Activated B cell treated with CpG ODN at 0.5 μM for 24 hours (primary cell): ENCODE results near the gene CD300E. TPM values are rescaled to one million over a fixed set of nuclear protein-coding genes. Genes with fewer than 3 reads are reported as not detected.
A peak's percentile ranks its signal among the peaks of the same experiment; 100 is the strongest.

Experiments
- ATAC-seq: fragments of 200-7000 bp; cut with Tn5 transposase; one replicate; pipeline ENCODE4 v1.10.0; 2021; ENCODE audit warnings: low read depth, mild to moderate bottlenecking, moderate library complexity
- CTCF ChIA-PET: fragments of 350-600 bp; sonication (Branson Sonifier 250); formaldehyde crosslinking; loops from one replicate; lab custom pipeline; 2021; ENCODE audit warnings: antibody characterized with exemption; lab: Charles Lee
- POLR2A ChIA-PET: fragments of 350-600 bp; sonication (Branson Sonifier 250); formaldehyde crosslinking; loops from one replicate; lab custom pipeline; 2021; ENCODE audit warnings: antibody characterized with exemption; lab: Charles Lee
- DNase-seq: peaks from one replicate; pipeline ENCODE4 v3.0.0; 2022
- H3K27ac Mint-ChIP-seq: one replicate; pipeline ENCODE4 v1.8.0; 2020; ENCODE audit warnings: mixed read lengths
- H3K27me3 Mint-ChIP-seq: one replicate; pipeline ENCODE4 v1.8.0; 2021; ENCODE audit warnings: mixed read lengths
- H3K36me3 Mint-ChIP-seq: one replicate; pipeline ENCODE4 v1.8.0; 2021; ENCODE audit warnings: low read depth, mixed read lengths
- H3K4me1 Mint-ChIP-seq: one replicate; pipeline ENCODE4 v1.8.0; 2021; ENCODE audit warnings: mixed read lengths
- H3K4me3 Mint-ChIP-seq: one replicate; pipeline ENCODE4 v1.8.0; 2020; ENCODE audit warnings: mild to moderate bottlenecking, mixed read lengths
- H3K9me3 Mint-ChIP-seq: one replicate; pipeline ENCODE4 v1.8.0; 2020; ENCODE audit warnings: mixed read lengths
- intact Hi-C: fragments of 100-400 bp; cut with micrococcal nuclease; formaldehyde crosslinking; loops from one replicate; pipeline ENCODE4 v1.15.1; 2024
- total RNA-seq: library from RNA; stranded (reverse); gene quantifications from 2 replicates; pipeline ENCODE4 v1.2.3, GENCODE V29; 2022
- TF ChIP-seq, protein P1 (sequence below): fragments of 200-600 bp; IDR thresholded peaks from one replicate; pipeline ENCODE4 v1.8.0; 2022; ENCODE audit warnings: antibody characterized with exemption, mild to moderate bottlenecking

CD300E gene
- total RNA-seq, 1 donor from 2014 or later = 0.09 TPM

- Mint-ChIP-seq H3K36me3 (no peaks in the 10 kb centered on the region), H3K4me3 (no peak overlapping the region), H3K27me3 (peaks cover 34% of the 10 kb centered on the region), H3K27ac (peak overlapping the region; percentile 31), H3K4me1 (peaks cover 46% of the 10 kb centered on the region), H3K9me3 (no peaks in the 10 kb centered on the region)
- POLR2A ChIA-PET = no interaction called here
- TF ChIP-seq, protein P1, sequence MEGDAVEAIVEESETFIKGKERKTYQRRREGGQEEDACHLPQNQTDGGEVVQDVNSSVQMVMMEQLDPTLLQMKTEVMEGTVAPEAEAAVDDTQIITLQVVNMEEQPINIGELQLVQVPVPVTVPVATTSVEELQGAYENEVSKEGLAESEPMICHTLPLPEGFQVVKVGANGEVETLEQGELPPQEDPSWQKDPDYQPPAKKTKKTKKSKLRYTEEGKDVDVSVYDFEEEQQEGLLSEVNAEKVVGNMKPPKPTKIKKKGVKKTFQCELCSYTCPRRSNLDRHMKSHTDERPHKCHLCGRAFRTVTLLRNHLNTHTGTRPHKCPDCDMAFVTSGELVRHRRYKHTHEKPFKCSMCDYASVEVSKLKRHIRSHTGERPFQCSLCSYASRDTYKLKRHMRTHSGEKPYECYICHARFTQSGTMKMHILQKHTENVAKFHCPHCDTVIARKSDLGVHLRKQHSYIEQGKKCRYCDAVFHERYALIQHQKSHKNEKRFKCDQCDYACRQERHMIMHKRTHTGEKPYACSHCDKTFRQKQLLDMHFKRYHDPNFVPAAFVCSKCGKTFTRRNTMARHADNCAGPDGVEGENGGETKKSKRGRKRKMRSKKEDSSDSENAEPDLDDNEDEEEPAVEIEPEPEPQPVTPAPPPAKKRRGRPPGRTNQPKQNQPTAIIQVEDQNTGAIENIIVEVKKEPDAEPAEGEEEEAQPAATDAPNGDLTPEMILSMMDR = no peak
- intact Hi-C loops = loop anchor here (1.0 to 2.0 kb wide), 4 partner anchors 80 to 277 kb away; no protein-coding TSS in a partner anchor
- CTCF ChIA-PET = no interaction called here
- peak; percentile 45 for ATAC-seq
- no peak for DNase-seq
Measured at GRCh38 chr17:74646231-74646630, 22.7 kb upstream of the CD300E start.

GRCh38 chr17:74645010-74645409 is 21.5 kb upstream of the CD300E start:
- CTCF ChIA-PET = interaction anchor here (0.7 to 1.3 kb wide), 3 partner anchors 12 to 78 kb away, joined by 3 to 5 read pairs (median 5); partner anchors contain the start of gene CD300H
- Mint-ChIP-seq H3K27me3 (peaks cover 25% of the 10 kb centered on the region), H3K4me3 (no peak overlapping the region), H3K9me3 (no peaks in the 10 kb centered on the region), H3K36me3 (no peaks in the 10 kb centered on the region), H3K4me1 (peaks cover 59% of the 10 kb centered on the region), H3K27ac (no peak overlapping the region)
- intact Hi-C loops = no loop called here
- POLR2A ChIA-PET = no interaction called here
- DNase-seq (no peak), ATAC-seq (no peak)
- TF ChIP-seq, protein P1 = no peak

GRCh38 chr17:74644419-74644818 is 20.9 kb upstream of the CD300E start:
- TF ChIP-seq, protein P1 = no peak
- Mint-ChIP-seq H3K27me3 (peaks cover 20% of the 10 kb centered on the region), H3K36me3 (no peaks in the 10 kb centered on the region), H3K4me3 (no peak overlapping the region), H3K27ac (peak overlapping the region; percentile 19), H3K9me3 (no peaks in the 10 kb centered on the region), H3K4me1 (peaks cover 65% of the 10 kb centered on the region)
- ChIA-PET CTCF (interaction anchor here (0.7 to 1.5 kb wide), 4 partner anchors 13 to 92 kb away, joined by 3 to 7 read pairs (median 4); partner anchors contain the start of gene RAB37), POLR2A (no interaction called here)
- ATAC-seq = no peak
- intact Hi-C loops = no loop called here
- no peak for DNase-seq

- Mint-ChIP-seq H3K27me3 (peaks cover 18% of the 10 kb centered on the region), H3K4me1 (peaks cover 71% of the 10 kb centered on the region), H3K36me3 (no peaks in the 10 kb centered on the region), H3K9me3 (no peaks in the 10 kb centered on the region), H3K27ac (peak overlapping the region; percentile 46), H3K4me3 (no peak overlapping the region)
- intact Hi-C loops = no loop called here
- no peak for DNase-seq
- TF ChIP-seq, protein P1 = no peak
- ChIA-PET POLR2A (no interaction called here), CTCF (interaction anchor here (0.9 to 1.5 kb wide), 4 partner anchors 14 to 93 kb away, joined by 3 to 7 read pairs (median 4); partner anchors contain the start of gene RAB37)
- ATAC-seq = no peak
Measured at GRCh38 chr17:74643826-74644225, 20.3 kb upstream of the CD300E start.

- intact Hi-C loops = no loop called here
Measured at GRCh38 chr17:74642995-74643394, 19.5 kb upstream of the CD300E start.

More at GRCh38 chr17:74642995-74643394, 19.5 kb upstream of the CD300E start:
- DNase-seq (no peak), ATAC-seq (no peak)
- no peaks in the 10 kb centered on the region for H3K36me3 Mint-ChIP-seq
- POLR2A ChIA-PET = no interaction called here
- peak overlapping the region; percentile 56 for H3K27ac Mint-ChIP-seq
- no peak overlapping the region for H3K4me3 Mint-ChIP-seq
- TF ChIP-seq, protein P1 = no peak
- H3K27me3 Mint-ChIP-seq = peaks cover 14% of the 10 kb centered on the region
- CTCF ChIA-PET = interaction anchor here (0.9 kb wide), 1 partner anchor 14 kb away, joined by 3 read pairs; no protein-coding TSS in a partner anchor
- peaks cover 79% of the 10 kb centered on the region for H3K4me1 Mint-ChIP-seq
- no peaks in the 10 kb centered on the region for H3K9me3 Mint-ChIP-seq
